Measurements from ENCODE around the gene GRM4. TPM values are rescaled to one million over a fixed set of nuclear protein-coding genes. Genes with fewer than 3 reads are reported as not detected.

The GRM4 gene
- polyA plus RNA-seq, 1 of the 3 experiments (the other 2 are of a cell fraction) = not detected

DNA sequence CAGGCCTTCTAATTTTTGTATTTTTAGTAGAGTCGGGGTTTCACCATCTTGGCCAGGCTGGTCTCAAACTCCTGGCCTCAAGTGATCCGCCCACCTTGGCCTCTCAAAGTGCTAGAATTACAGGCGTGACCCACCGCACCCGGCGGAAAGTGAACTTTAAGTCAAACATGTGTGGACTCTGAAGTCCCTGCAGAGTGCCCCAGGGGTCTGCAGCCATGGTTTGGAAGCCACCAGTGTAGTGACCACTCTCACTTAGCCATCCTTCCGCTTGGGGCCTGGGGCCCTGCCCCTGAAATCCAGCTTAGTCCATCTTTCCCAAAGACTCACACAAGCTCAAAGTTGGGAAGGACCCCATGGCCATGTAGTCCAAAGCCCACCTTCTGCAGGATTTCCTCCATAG lies 164.5 kb downstream of the GRM4 start:
- CTCF ChIA-PET = interaction anchor here (1.2 to 2.3 kb wide), 2 partner anchors 211 to 238 kb away, joined by 4 to 6 read pairs; no protein-coding TSS in a partner anchor
- POLR2A ChIA-PET = no interaction called here
- H3K4me3 ChIP-seq (ENCODE audit: low read depth in 2 of 2, low read length in 1 of 2) = no peak overlapping the region
- no peaks in the 10 kb centered on the region for H3K9me3 ChIP-seq
- H4K20me1 ChIP-seq (ENCODE audit: insufficient read depth) = no peaks in the 10 kb centered on the region
- H3F3A ChIP-seq (replicated peaks; ENCODE audit: insufficient read depth) = no peaks in the 10 kb centered on the region
- H2AFZ ChIP-seq (ENCODE audit: low read depth) = no peak overlapping the region
- H3K36me3 ChIP-seq (replicated peaks in 1 of 2; ENCODE audit: control insufficient read depth in 1 of 2, insufficient read depth in 2 of 2, low read length in 1 of 2) = no peaks in the 10 kb centered on the region
- WGBS (ENCODE audit: low lambda C conversion rate) = 81% methylated on average over 6 of the region's 7 CpGs
- peaks cover 7% of the 10 kb centered on the region for H3K27me3 ChIP-seq (ENCODE audit: insufficient read depth)
- H3K4me2 ChIP-seq = no peak overlapping the region
- H3K9me2 ChIP-seq = no peaks in the 10 kb centered on the region
- DNase-seq = peak; percentile 4
- H3K9ac ChIP-seq = no peak overlapping the region
- H3K4me1 ChIP-seq (ENCODE audit: control insufficient read depth in 1 of 2, insufficient read depth in 2 of 2, low read depth in 1 of 2, low read length in 1 of 2) = peaks cover 0 to 9% of the 10 kb centered on the region in 2 experiments; a peak in 1 of 4 replicates
- H3K79me2 ChIP-seq (ENCODE audit: insufficient read depth) = no peaks in the 10 kb centered on the region
- H3K27ac ChIP-seq (ENCODE audit: low read depth in 2 of 2, low read length in 1 of 2) = no peak overlapping the region
- TF ChIP-seq, protein P1, sequence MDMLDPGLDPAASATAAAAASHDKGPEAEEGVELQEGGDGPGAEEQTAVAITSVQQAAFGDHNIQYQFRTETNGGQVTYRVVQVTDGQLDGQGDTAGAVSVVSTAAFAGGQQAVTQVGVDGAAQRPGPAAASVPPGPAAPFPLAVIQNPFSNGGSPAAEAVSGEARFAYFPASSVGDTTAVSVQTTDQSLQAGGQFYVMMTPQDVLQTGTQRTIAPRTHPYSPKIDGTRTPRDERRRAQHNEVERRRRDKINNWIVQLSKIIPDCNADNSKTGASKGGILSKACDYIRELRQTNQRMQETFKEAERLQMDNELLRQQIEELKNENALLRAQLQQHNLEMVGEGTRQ (IDR thresholded peaks at IDR 0.05; ENCODE audit: borderline replicate concordance, low read depth, low read length) = no peak
- no peak for TF ChIP-seq RCOR1 (IDR thresholded peaks at IDR 0.05; ENCODE audit: low read length)
- no peak for TF ChIP-seq ZBTB33 (IDR thresholded peaks at IDR 0.05; ENCODE audit: borderline replicate concordance, low read depth)
- no peak for TF ChIP-seq PBX3 (IDR thresholded peaks at IDR 0.05)
- no peak for TF ChIP-seq TCF12 (IDR thresholded peaks at IDR 0.05)
- TF ChIP-seq, protein P2, sequence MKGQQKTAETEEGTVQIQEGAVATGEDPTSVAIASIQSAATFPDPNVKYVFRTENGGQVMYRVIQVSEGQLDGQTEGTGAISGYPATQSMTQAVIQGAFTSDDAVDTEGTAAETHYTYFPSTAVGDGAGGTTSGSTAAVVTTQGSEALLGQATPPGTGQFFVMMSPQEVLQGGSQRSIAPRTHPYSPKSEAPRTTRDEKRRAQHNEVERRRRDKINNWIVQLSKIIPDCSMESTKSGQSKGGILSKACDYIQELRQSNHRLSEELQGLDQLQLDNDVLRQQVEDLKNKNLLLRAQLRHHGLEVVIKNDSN (IDR thresholded peaks at IDR 0.05; ENCODE audit: borderline replicate concordance, low read depth) = no peak
- TF ChIP-seq MEF2A (IDR thresholded peaks at IDR 0.05; ENCODE audit: borderline replicate concordance, low read depth) = no peak
- no peak for TF ChIP-seq ELF1 (IDR thresholded peaks at IDR 0.05)
- TF ChIP-seq, protein P3, sequence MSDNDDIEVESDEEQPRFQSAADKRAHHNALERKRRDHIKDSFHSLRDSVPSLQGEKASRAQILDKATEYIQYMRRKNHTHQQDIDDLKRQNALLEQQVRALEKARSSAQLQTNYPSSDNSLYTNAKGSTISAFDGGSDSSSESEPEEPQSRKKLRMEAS (IDR thresholded peaks at IDR 0.05; ENCODE audit: low read depth) = no peak

DNA sequence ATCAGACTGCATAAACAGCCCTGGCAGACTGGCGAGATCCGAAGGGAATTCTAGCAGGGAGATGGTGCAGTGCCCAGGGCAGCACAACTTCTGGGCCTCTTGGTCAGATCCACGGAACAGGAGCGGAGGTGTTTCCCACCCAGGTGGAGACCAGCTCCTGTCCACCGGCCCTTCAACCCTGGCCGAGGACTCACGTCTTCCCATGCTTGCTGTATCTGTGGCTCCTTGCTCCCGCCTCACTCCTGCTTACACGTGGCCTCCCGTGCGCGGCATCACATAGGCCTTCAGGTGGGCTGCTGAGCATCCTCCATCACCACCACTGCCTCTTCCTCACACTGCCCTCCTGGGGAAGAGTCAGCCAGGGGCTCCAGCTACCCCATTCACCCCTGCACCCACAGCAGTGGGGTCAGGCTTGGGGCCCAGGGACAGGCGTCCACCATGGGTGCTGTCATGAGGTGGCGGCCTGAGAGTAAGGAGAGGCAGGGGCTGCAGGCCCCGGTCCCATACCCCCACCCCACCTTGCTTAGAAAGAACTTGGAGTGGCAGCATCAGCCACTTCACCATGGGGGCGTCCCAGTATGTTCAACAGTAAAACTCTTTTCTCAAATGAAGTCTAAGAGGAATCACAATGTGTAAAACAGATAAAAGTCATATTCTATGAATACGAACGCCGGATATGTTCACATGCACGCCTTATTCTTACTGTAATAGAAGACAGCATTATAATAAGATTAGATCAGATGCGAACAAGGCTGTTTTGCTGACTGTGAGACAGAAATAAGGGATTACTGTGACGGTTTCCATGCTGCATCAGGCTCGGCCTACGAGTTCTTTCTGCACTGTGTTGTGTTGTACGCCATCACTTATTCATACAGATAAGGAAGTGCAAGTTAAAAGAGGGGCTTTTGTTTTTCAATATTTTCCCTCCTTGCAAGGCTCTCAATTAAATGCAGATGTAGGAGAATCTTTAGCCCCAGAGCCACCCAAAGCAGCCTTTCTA lies 165.4 kb downstream of the GRM4 start:
- no peaks in the 10 kb centered on the region for H3K79me2 ChIP-seq (ENCODE audit: insufficient read depth)
- TF ChIP-seq, protein P3 (IDR thresholded peaks at IDR 0.05; ENCODE audit: low read depth) = no peak
- TF ChIP-seq, protein P2 (IDR thresholded peaks at IDR 0.05; ENCODE audit: borderline replicate concordance, low read depth) = no peak
- H3K4me2 ChIP-seq = no peak overlapping the region
- no peaks in the 10 kb centered on the region for H3K9me3 ChIP-seq
- H3K27ac ChIP-seq (ENCODE audit: low read depth in 2 of 2, low read length in 1 of 2) = no peak overlapping the region
- no peak overlapping the region for H3K4me3 ChIP-seq (ENCODE audit: low read depth in 2 of 2, low read length in 1 of 2)
- peaks cover 7% of the 10 kb centered on the region; the same call in 1 of the 2 replicates for H3K27me3 ChIP-seq (ENCODE audit: insufficient read depth)
- H4K20me1 ChIP-seq (ENCODE audit: insufficient read depth) = no peaks in the 10 kb centered on the region
- DNase-seq = peak; percentile 33
- peaks cover 0 to 9% of the 10 kb centered on the region in 2 experiments; a peak in 1 of 4 replicates for H3K4me1 ChIP-seq (ENCODE audit: control insufficient read depth in 1 of 2, insufficient read depth in 2 of 2, low read depth in 1 of 2, low read length in 1 of 2)
- CTCF ChIA-PET = interaction anchor here (1.0 kb wide), 1 partner anchor 42 kb away, joined by 3 read pairs; no protein-coding TSS in a partner anchor
- H3F3A ChIP-seq (replicated peaks; ENCODE audit: insufficient read depth) = no peaks in the 10 kb centered on the region
- no peaks in the 10 kb centered on the region for H3K9me2 ChIP-seq
- WGBS (ENCODE audit: low lambda C conversion rate) = 67% methylated on average over 20 of the region's 25 CpGs
- no peaks in the 10 kb centered on the region for H3K36me3 ChIP-seq (replicated peaks in 1 of 2; ENCODE audit: control insufficient read depth in 1 of 2, insufficient read depth in 2 of 2, low read length in 1 of 2)
- no peak overlapping the region for H3K9ac ChIP-seq
- no peak overlapping the region for H2AFZ ChIP-seq (ENCODE audit: low read depth)
- POLR2A ChIA-PET = no interaction called here

Data from SK-N-SH (cell line).